Ishikawa (cell line): Measurements from ENCODE around the gene CTBS.

Experiments
- RAD21 ChIP-seq: IDR thresholded peaks from 2 replicates; pipeline ENCODE4 v1.6.1; 2012; ENCODE audit warnings: low read depth
- TF ChIP-seq, protein P1 (sequence below): IDR thresholded peaks from 2 replicates; pipeline ENCODE4 v1.6.1; 2012

DNA sequence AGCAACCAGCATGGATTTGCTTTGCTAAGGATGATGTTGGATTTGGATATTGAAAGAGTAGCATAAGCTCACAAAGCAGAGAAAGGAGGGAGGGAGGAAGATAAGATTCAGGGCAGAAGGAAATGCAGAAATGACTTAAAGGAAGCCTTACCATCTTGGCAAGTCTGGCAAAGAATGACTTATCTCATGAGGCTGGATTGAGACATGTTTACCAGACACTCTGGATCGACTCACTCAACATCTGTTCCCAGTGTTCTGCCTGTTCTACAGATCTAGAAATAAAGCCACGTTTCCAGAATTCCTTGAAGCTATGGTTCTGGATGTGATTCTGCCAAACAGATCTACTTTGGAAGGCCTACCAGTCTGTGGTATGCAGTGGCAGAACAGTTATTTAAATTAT, 38.8 kb upstream of the CTBS start:
- no peak for TF ChIP-seq RAD21
- TF ChIP-seq, protein P1, sequence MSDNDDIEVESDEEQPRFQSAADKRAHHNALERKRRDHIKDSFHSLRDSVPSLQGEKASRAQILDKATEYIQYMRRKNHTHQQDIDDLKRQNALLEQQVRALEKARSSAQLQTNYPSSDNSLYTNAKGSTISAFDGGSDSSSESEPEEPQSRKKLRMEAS = no peak
